ENCODE measurements around the gene PPP6R2.
"Not testable (repeated sequence)": the region's sequence is repeated elsewhere in the genome, so short reads cannot be mapped to it uniquely, and the experiment has no call there.

The PPP6R2 gene

DNA sequence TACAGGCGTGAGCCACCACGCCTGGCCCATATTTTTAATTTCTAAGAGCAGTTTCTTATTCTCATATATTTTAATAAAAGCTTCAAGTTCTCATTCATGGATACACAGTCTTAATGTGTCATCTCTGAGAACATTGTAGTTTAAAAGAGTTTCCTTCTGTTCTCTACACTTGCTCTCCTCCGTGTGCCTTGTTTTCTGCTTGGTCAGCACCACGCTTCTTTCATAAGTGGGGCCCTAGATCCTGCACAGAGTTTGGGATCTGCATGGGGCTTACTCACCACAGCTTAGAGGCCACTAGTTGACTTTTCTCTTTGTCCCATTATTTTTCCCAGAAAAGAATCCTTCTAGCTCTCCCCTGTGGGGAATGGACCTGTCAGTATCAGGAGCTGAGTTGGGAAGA, 58.8 kb downstream of the PPP6R2 start:
- Histone ChIP-seq H3K4me1 (ENCODE audit: control insufficient read depth, insufficient read depth, low read length) (no peaks in the 10 kb centered on the region), H3K27me3 (ENCODE audit: control insufficient read depth, insufficient read depth, low read length) (no peaks in the 10 kb centered on the region), H3K36me3 (ENCODE audit: control insufficient read depth, insufficient read depth, low read length) (peaks cover 5% of the 10 kb centered on the region), H3K4me3 (ENCODE audit: low read length) (no peak overlapping the region), H3K9me3 (ENCODE audit: control insufficient read depth, insufficient read depth, low read length) (no peaks in the 10 kb centered on the region), H3K27ac (ENCODE audit: low read length) (no peak overlapping the region)
- no peak for DNase-seq (ENCODE audit: low read depth, low spot score)
- no CpG with 5 or more reads among the region's 4 CpGs for WGBS (ENCODE audit: insufficient coverage, insufficient read length)

DNA sequence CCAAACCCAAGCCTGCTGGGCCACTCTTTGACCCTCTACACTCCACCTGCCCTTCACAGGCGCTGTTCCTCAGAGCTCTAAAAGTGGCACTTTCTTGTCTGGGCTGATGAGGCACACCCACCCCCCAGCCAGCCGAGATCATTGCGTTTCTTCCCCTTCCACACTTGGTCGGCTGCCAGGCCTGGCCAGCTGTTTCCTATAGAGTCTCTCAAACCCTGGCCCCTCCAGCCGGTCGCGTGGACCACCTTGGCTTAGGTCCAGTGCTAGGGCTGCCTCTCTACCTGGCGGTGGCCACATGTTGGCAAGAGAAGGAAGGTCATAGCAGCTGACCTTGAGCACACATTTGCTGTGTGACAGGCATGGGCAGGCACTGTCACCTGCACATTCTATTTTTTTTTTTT, 60.6 kb downstream of the PPP6R2 start:
- H3K4me1 ChIP-seq (ENCODE audit: control insufficient read depth, insufficient read depth, low read length) = no peaks in the 10 kb centered on the region
- WGBS (ENCODE audit: insufficient coverage, insufficient read length) = no CpG with 5 or more reads among the region's 8 CpGs
- no peaks in the 10 kb centered on the region for H3K27me3 ChIP-seq (ENCODE audit: control insufficient read depth, insufficient read depth, low read length)
- no peak overlapping the region for H3K27ac ChIP-seq (ENCODE audit: low read length)
- no peak overlapping the region for H3K4me3 ChIP-seq (ENCODE audit: low read length)
- peaks cover 5% of the 10 kb centered on the region for H3K36me3 ChIP-seq (ENCODE audit: control insufficient read depth, insufficient read depth, low read length)
- H3K9me3 ChIP-seq (ENCODE audit: control insufficient read depth, insufficient read depth, low read length) = no peaks in the 10 kb centered on the region
- no peak for DNase-seq (ENCODE audit: low read depth, low spot score)

- no peaks in the 10 kb centered on the region for H3K4me1 ChIP-seq (ENCODE audit: control insufficient read depth, insufficient read depth, low read length)
- H3K27me3 ChIP-seq (ENCODE audit: control insufficient read depth, insufficient read depth, low read length) = no peaks in the 10 kb centered on the region
- no peaks in the 10 kb centered on the region for H3K9me3 ChIP-seq (ENCODE audit: control insufficient read depth, insufficient read depth, low read length)
- H3K4me3 ChIP-seq (ENCODE audit: low read length) = no peak overlapping the region
- WGBS (ENCODE audit: insufficient coverage, insufficient read length) = no CpG with 5 or more reads among the region's 25 CpGs
- no peak overlapping the region for H3K27ac ChIP-seq (ENCODE audit: low read length)
- DNase-seq (ENCODE audit: low read depth, low spot score) = no peak
- peaks cover 5% of the 10 kb centered on the region for H3K36me3 ChIP-seq (ENCODE audit: control insufficient read depth, insufficient read depth, low read length)
Measured at GRCh38 chr22:50406416-50407170, 63.5 kb downstream of the PPP6R2 start.

GRCh38 chr22:50408311-50408710, 65.2 kb downstream of the PPP6R2 start:
- H3K36me3 ChIP-seq (ENCODE audit: control insufficient read depth, insufficient read depth, low read length) = peaks cover 5% of the 10 kb centered on the region
- no CpG with 5 or more reads among the region's 13 CpGs for WGBS (ENCODE audit: insufficient coverage, insufficient read length)
- no peak overlapping the region for H3K27ac ChIP-seq (ENCODE audit: low read length)
- DNase-seq (ENCODE audit: low read depth, low spot score) = no peak
- H3K4me1 ChIP-seq (ENCODE audit: control insufficient read depth, insufficient read depth, low read length) = no peaks in the 10 kb centered on the region
- no peaks in the 10 kb centered on the region for H3K27me3 ChIP-seq (ENCODE audit: control insufficient read depth, insufficient read depth, low read length)
- no peaks in the 10 kb centered on the region for H3K9me3 ChIP-seq (ENCODE audit: control insufficient read depth, insufficient read depth, low read length)
- H3K4me3 ChIP-seq (ENCODE audit: low read length) = no peak overlapping the region

DNA sequence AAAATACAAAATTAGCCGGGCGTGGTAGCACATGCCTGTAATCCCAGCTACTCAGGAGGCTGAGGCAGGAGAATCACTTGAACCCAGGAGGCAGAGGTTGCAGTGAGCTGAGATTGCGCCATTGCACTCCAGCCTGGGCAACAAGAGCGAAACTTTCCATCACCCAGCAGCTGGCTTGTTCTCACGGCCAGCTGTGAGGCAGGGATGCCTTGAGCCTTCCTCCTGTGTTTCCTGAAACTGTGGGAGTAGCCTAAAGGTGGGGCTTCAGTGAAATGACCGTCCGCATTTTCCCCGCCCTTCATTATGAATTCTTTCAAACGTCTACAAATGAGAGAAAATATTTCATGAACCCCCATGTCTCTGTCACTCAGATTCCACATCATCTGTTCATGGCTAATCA, 65.8 kb downstream of the PPP6R2 start:
- H3K4me1 ChIP-seq (ENCODE audit: control insufficient read depth, insufficient read depth, low read length); DNase-seq (ENCODE audit: low read depth, low spot score); H3K9me3 ChIP-seq (ENCODE audit: control insufficient read depth, insufficient read depth, low read length); H3K36me3 ChIP-seq (ENCODE audit: control insufficient read depth, insufficient read depth, low read length); H3K27ac ChIP-seq (ENCODE audit: low read length); H3K27me3 ChIP-seq (ENCODE audit: control insufficient read depth, insufficient read depth, low read length); H3K4me3 ChIP-seq (ENCODE audit: low read length): not testable (repeated sequence)
- no CpG with 5 or more reads among the region's 9 CpGs for WGBS (ENCODE audit: insufficient coverage, insufficient read length)

- no peak for DNase-seq (ENCODE audit: low read depth, low spot score)
- peaks cover 20% of the 10 kb centered on the region for H3K36me3 ChIP-seq (ENCODE audit: control insufficient read depth, insufficient read depth, low read length)
- no peak overlapping the region for H3K4me3 ChIP-seq (ENCODE audit: low read length)
- H3K27me3 ChIP-seq (ENCODE audit: control insufficient read depth, insufficient read depth, low read length) = no peaks in the 10 kb centered on the region
- WGBS (ENCODE audit: insufficient coverage, insufficient read length) = no CpG with 5 or more reads among the region's 31 CpGs
- H3K27ac ChIP-seq (ENCODE audit: low read length) = no peak overlapping the region
- H3K4me1 ChIP-seq (ENCODE audit: control insufficient read depth, insufficient read depth, low read length) = no peaks in the 10 kb centered on the region
- H3K9me3 ChIP-seq (ENCODE audit: control insufficient read depth, insufficient read depth, low read length) = no peaks in the 10 kb centered on the region
Measured at GRCh38 chr22:50414476-50415248, 71.5 kb downstream of the PPP6R2 start.

DNA sequence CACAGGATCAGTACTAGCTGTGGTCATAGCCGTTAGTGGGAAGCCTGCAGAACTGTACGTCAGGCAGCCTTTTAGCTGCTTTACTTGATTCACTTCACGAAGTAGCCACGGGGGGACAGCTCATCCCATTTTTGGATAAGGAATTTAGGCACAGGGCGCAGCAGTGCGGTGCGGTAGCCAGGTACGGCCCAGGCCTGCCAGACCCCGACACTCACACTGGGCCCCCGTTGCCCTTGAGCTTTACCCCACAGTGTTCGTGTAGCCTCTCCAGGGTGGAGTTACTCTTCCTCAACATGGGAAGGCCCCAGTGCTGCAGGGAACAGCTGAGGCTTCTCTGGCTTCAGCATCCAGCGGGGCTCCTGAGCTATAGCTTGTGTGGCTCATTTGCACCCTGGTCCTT, 72.3 kb downstream of the PPP6R2 start:
- H3K9me3 ChIP-seq (ENCODE audit: control insufficient read depth, insufficient read depth, low read length) = no peaks in the 10 kb centered on the region
- WGBS (ENCODE audit: insufficient coverage, insufficient read length) = no CpG with 5 or more reads among the region's 12 CpGs

DNA sequence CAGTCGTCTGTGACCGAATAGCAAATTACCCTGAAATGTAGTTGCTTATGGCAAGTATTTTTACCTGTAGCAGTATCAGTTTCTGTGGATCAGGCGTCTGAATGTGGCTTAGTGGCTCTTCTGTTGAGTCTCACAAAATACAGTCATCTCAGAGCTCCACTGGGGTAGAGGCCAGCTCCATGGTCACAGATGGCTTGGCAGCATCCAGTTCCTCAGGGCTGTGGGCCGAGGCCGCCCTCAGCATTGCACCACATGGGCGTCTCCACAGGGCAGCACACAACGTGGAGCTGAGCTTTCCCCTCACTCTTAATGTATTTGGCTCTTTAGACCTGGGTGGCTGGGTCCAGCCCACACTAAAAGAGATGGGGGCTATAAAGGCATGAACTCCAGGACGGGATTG, 73.9 kb downstream of the PPP6R2 start:
- WGBS (ENCODE audit: insufficient coverage, insufficient read length) = no CpG with 5 or more reads among the region's 8 CpGs
- H3K36me3 ChIP-seq (ENCODE audit: control insufficient read depth, insufficient read depth, low read length) = peaks cover 21% of the 10 kb centered on the region
- no peak overlapping the region for H3K27ac ChIP-seq (ENCODE audit: low read length)
- no peaks in the 10 kb centered on the region for H3K9me3 ChIP-seq (ENCODE audit: control insufficient read depth, insufficient read depth, low read length)
- no peak for DNase-seq (ENCODE audit: low read depth, low spot score)
- no peak overlapping the region for H3K4me3 ChIP-seq (ENCODE audit: low read length)
- no peaks in the 10 kb centered on the region for H3K4me1 ChIP-seq (ENCODE audit: control insufficient read depth, insufficient read depth, low read length)
- H3K27me3 ChIP-seq (ENCODE audit: control insufficient read depth, insufficient read depth, low read length) = no peaks in the 10 kb centered on the region

More for the DNA sequence above, 72.3 kb downstream of the PPP6R2 start:
- Histone ChIP-seq H3K27ac (ENCODE audit: low read length) (no peak overlapping the region), H3K4me1 (ENCODE audit: control insufficient read depth, insufficient read depth, low read length) (no peaks in the 10 kb centered on the region), H3K4me3 (ENCODE audit: low read length) (no peak overlapping the region), H3K27me3 (ENCODE audit: control insufficient read depth, insufficient read depth, low read length) (no peaks in the 10 kb centered on the region), H3K36me3 (ENCODE audit: control insufficient read depth, insufficient read depth, low read length) (peaks cover 21% of the 10 kb centered on the region)
- DNase-seq (ENCODE audit: low read depth, low spot score) = no peak

DNA sequence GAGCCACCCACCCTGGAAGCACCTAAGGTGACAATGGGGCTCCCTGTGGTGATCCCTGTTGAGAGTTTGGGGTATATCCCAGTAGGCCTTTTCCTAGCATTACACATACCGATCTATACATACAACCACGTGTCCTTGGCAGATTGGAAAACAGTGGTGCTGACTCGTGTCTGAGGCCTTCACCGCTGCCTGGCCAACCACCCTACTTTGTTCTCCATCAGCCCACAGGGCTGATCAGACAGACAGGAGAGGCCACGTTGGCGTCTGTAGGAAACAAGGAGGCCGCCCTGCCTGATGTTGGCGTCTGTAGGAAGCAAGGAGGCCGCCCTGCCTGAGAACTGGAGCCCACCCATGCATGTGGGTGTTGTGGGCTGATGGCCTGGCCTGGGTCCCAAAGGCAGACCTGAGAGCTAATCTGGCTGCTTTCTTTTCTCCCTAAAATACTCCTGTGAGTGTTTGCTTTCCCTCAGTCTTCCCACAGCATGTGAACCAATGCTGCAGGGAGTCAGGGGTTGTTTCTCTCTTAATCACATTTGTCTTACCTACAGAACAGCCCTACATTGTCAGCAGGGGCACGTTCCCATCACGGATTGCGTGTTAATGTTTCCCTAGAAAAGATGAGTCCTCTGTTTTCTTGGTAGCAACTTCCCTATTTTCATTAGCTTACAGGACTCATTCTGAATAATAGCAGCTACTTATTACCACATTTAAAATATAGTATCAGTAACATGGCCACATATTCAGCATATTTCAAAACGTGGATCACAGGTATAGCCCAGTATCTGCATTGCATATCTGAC, 74.5 kb downstream of the PPP6R2 start:
- Histone ChIP-seq H3K27me3 (ENCODE audit: control insufficient read depth, insufficient read depth, low read length) (no peaks in the 10 kb centered on the region), H3K9me3 (ENCODE audit: control insufficient read depth, insufficient read depth, low read length) (no peaks in the 10 kb centered on the region), H3K27ac (ENCODE audit: low read length) (no peak overlapping the region), H3K36me3 (ENCODE audit: control insufficient read depth, insufficient read depth, low read length) (peaks cover 21% of the 10 kb centered on the region), H3K4me1 (ENCODE audit: control insufficient read depth, insufficient read depth, low read length) (no peaks in the 10 kb centered on the region), H3K4me3 (ENCODE audit: low read length) (no peak overlapping the region)
- DNase-seq (ENCODE audit: low read depth, low spot score) = no peak
- no CpG with 5 or more reads among the region's 13 CpGs for WGBS (ENCODE audit: insufficient coverage, insufficient read length)

DNA sequence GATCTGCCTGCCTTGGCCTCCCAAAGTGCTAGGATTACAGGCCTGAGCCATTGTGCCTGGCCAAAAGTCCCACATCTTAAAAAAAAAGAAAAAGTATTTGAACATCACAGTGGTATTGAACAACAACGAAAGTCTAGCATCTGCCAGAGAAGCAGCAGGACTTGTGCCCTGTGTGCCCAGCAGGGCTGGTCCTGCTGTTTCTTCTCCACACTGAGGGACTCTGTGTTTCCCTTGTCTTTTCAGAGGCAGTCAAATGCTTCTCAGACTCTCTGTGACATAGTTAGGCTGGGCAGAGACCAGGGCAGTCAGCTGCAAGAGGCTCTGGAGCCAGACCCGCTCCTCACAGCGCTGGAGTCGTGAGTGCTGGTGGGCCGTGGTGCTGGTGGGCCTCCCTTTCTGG, 75.5 kb downstream of the PPP6R2 start:
- Histone ChIP-seq H3K27me3 (ENCODE audit: control insufficient read depth, insufficient read depth, low read length) (no peaks in the 10 kb centered on the region), H3K36me3 (ENCODE audit: control insufficient read depth, insufficient read depth, low read length) (peaks cover 29% of the 10 kb centered on the region), H3K4me1 (ENCODE audit: control insufficient read depth, insufficient read depth, low read length) (no peaks in the 10 kb centered on the region), H3K4me3 (ENCODE audit: low read length) (no peak overlapping the region), H3K9me3 (ENCODE audit: control insufficient read depth, insufficient read depth, low read length) (no peaks in the 10 kb centered on the region), H3K27ac (ENCODE audit: low read length) (no peak overlapping the region)
- no CpG with 5 or more reads among the region's 5 CpGs for WGBS (ENCODE audit: insufficient coverage, insufficient read length)
- no peak for DNase-seq (ENCODE audit: low read depth, low spot score)

Data from iPS DF 6.9 (cell line).